ENCODE measurements around the gene UBE2E2.
"Not testable (repeated sequence)": the region's sequence is repeated elsewhere in the genome, so short reads cannot be mapped to it uniquely, and the experiment has no call there.

Gene UBE2E2

GRCh38 chr3:23170291-23170690 is 32.8 kb upstream of the UBE2E2 start:
- no peak overlapping the region for H3K4me3 ChIP-seq (ENCODE audit: low read depth, low read length)
- peak; percentile 12 for DNase-seq (ENCODE audit: low read depth, low spot score)
- TF ChIP-seq CTCF (IDR thresholded peaks at IDR 0.05; ENCODE audit: insufficient read depth, low read length, missing control alignments), result no peak
- ChIA-PET CTCF (interaction anchor here (1.7 kb wide), 1 partner anchor 15 kb away, joined by 4 read pairs; no protein-coding TSS in a partner anchor), POLR2A (no interaction called here)

- POLR2A ChIA-PET, result no interaction called here
- CTCF ChIA-PET, result interaction anchor here (1.7 kb wide), 1 partner anchor 13 kb away, joined by 4 read pairs; no protein-coding TSS in a partner anchor
- DNase-seq (ENCODE audit: low read depth, low spot score), result no peak
- TF ChIP-seq CTCF (IDR thresholded peaks at IDR 0.05; ENCODE audit: insufficient read depth, low read length, missing control alignments), result no peak
- H3K4me3 ChIP-seq (ENCODE audit: low read depth, low read length), result no peak overlapping the region
Observed at GRCh38 chr3:23172059-23172458, 31.1 kb upstream of the UBE2E2 start.

GRCh38 chr3:23174426-23175039 is 28.6 kb upstream of the UBE2E2 start:
- H3K4me3 ChIP-seq (ENCODE audit: low read depth, low read length), result no peak overlapping the region
- ChIA-PET CTCF (no interaction called here), POLR2A (no interaction called here)
- no peak for DNase-seq (ENCODE audit: low read depth, low spot score)
- no peak for TF ChIP-seq CTCF (IDR thresholded peaks at IDR 0.05; ENCODE audit: insufficient read depth, low read length, missing control alignments)

GRCh38 chr3:23175341-23176083 is 27.6 kb upstream of the UBE2E2 start:
- no peak for DNase-seq (ENCODE audit: low read depth, low spot score)
- POLR2A ChIA-PET, result no interaction called here
- TF ChIP-seq CTCF (IDR thresholded peaks at IDR 0.05; ENCODE audit: insufficient read depth, low read length, missing control alignments), result no peak
- no peak overlapping the region for H3K4me3 ChIP-seq (ENCODE audit: low read depth, low read length)
- CTCF ChIA-PET, result interaction anchor here (0.6 to 0.9 kb wide), 2 partner anchors 10 to 667 kb away, joined by 3 to 4 read pairs; no protein-coding TSS in a partner anchor

GRCh38 chr3:23176839-23177238 is 26.3 kb upstream of the UBE2E2 start:
- POLR2A ChIA-PET; DNase-seq (ENCODE audit: low read depth, low spot score); CTCF ChIA-PET; H3K4me3 ChIP-seq (ENCODE audit: low read depth, low read length): not testable (repeated sequence)

- ChIA-PET POLR2A (no interaction called here), CTCF (interaction anchor here (0.7 to 1.2 kb wide), 5 partner anchors 12 to 65 kb away, joined by 3 to 4 read pairs (median 3); no protein-coding TSS in a partner anchor)
- TF ChIP-seq CTCF (IDR thresholded peaks at IDR 0.05; ENCODE audit: insufficient read depth, low read length, missing control alignments), result no peak
- no peak for DNase-seq (ENCODE audit: low read depth, low spot score)
- H3K4me3 ChIP-seq (ENCODE audit: low read depth, low read length), result no peak overlapping the region
Observed at GRCh38 chr3:23182996-23183513, 20.1 kb upstream of the UBE2E2 start.
